Adrenal gland (tissue), 12 donors: ENCODE results near the gene CRAT. TPM values are rescaled to one million over a fixed set of nuclear protein-coding genes. Genes with fewer than 3 reads are reported as not detected.

Source experiments
- DNase-seq, 7 donors: peaks; one replicate each; pipeline ENCODE4 v3.0.0-alpha.2; 2019 to 2020
- H3K27ac ChIP-seq, 5 donors: fragments of 200-600 bp; sonication (generic) in 4 of 5; 1 replicate in 3 of 5; 2 replicates in 2 of 5; pipeline versions ENCODE4 v1.5.1 to v1.8.0; 2016 to 2020; ENCODE audit warnings: mild to moderate bottlenecking in 1 of 5
- H3K27me3 ChIP-seq: fragments of 200-600 bp; 2 replicates; pipeline ENCODE4 v1.8.0; 2021
- H3K36me3 ChIP-seq, 2 donors: fragments of 200-600 bp; replicated peaks in 1 of 2; 1 replicate in 1 of 2; 2 replicates in 1 of 2; pipeline versions ENCODE4 v1.5.1 to v1.8.0; 2018 to 2022
- H3K4me1 ChIP-seq, 2 donors: fragments of 200-600 bp; replicated peaks in 1 of 2; 1 replicate in 1 of 2; 2 replicates in 1 of 2; pipeline versions ENCODE4 v1.5.1 to v1.8.0; 2018 to 2021
- H3K4me3 ChIP-seq, 4 donors: fragments of 200-600 bp; sonication (generic) in 3 of 4; one replicate each; pipeline ENCODE4 v1.5.1; 2016 to 2018
- H3K9me3 ChIP-seq, 3 donors: fragments of 200-600 bp; sonication (generic) in 1 of 3; replicated peaks in 1 of 3; 1 replicate in 2 of 3; 2 replicates in 1 of 3; pipeline versions ENCODE4 v1.5.1 to v1.8.0; 2016 to 2021
- POLR2A ChIP-seq, 2 donors: fragments of 450-650 bp; IDR thresholded peaks; one replicate each; pipeline ENCODE4 v1.6.1; 2017; ENCODE audit warnings: antibody characterized with exemption in 2 of 2, mild to moderate bottlenecking in 2 of 2, moderate library complexity in 1 of 2
- WGBS, 4 donors: extraction: QIAGEN DNeasy Blood & Tissue Kit in 2 of 4; methylation state at CpG; one replicate each; pipeline versions ENCODE4 v1.1.5 to v1.1.7; 2013 to 2017; 5-methylcytosine and 5-hydroxymethylcytosine counted together
- intact Hi-C, 2 donors: fragments of 100-400 bp; cut with DNase I; formaldehyde crosslinking; loops; one replicate each; pipeline versions ENCODE4 v1.14.1 to v1.15.0; 2022 to 2023
- polyA plus RNA-seq, 3 donors: library from polyadenylated mRNA; stranded (reverse); fragments of 200-250 nt in 2 of 3; fragments of 350-450 nt in 1 of 3; fragmentation: Illumina TruSeq in 1 of 3; extraction: RNeasy Lipid Tissue Mini Kit (QIAGEN cat#74804) in 1 of 3; gene quantifications; one replicate each; pipeline ENCODE4 v1.2.3, GENCODE V29; 2013 to 2014
- total RNA-seq, 9 donors: library from RNA; depleted of rRNA in 4 of 9; stranded (reverse); fragments of >200 nt in 4 of 9; fragments of 120-200 nt in 1 of 9; fragmentation: NEBNext Ultra II Directional in 1 of 9; extraction: Animal tissue kit (Norgen Biotek cat#: 25700) in 1 of 9; gene quantifications; one replicate each; pipeline versions ENCODE4 v1.1.0 to v1.2.4, GENCODE V29; 2013 to 2023
- TF ChIP-seq, protein P1 (sequence below), 6 experiments: fragments of 450-650 bp in 4 of 6; fragments of 200-600 bp in 2 of 6; sonication (generic) in 1 of 6; IDR thresholded peaks; 1 replicate in 5 of 6; 2 replicates in 1 of 6; pipeline versions ENCODE4 v1.5.1 to v1.8.0; 2016 to 2021; ENCODE audit warnings: antibody characterized with exemption in 6 of 6, mild to moderate bottlenecking in 2 of 6, moderate library complexity in 1 of 6
- donor health status: healthy with polysubstance abuse.
- donor health status: Bipolar disorder and iron deficiency.
- donor health status: DM: yes; HTN: yes; CAD: no.
- donor health status: DM: no; HTN: no; CAD: no.
- donor health status: DM: no; HTN: no; CAD: no.
- donor health status: DM: yes; HTN: yes; CAD: no.

Gene CRAT
- total and polyA plus RNA-seq, 12 donors: 26.8 to 144 (median 91.2) TPM

DNA sequence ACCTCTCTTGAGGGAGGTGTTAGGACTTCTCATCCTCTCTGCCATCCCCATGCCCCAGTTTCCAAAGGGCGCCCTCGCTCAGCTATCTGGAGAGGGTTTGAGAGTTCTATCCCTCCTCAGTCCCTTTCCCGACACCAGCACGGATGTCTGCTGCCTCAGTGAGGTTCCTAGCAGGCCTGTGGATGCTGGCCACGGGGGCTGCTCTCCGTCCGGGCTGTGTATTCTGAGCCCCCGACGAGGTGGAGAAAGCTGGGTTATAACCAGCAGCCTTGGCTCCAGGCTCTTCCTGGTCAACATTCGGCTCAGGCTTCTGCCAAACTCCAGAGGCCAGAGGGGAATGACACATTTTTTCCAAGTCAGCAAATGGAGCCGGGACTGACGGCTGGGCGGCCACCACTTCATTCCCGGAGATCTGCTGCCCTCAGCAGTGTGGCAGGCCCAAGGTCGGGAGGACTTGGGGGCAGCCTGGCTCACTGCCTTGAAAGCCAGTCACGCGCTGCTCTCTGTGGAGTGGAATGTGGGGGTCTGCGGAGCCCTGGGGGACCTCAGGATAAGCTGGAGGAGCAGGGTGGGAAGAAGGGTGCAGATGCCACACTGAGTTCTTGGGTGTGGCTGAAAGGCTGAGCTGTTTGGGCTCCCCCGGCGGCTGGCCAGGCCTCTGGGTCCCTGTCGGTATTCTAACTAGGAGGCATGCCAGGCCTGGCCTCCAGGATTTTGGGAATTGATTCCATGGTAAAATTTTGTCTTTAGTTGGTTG, 28.1 kb upstream of the CRAT start:
- Histone ChIP-seq H3K4me3 (no peak overlapping the region), H3K4me1 (peaks cover 54 to 66% of the 10 kb centered on the region in 2 donors), H3K36me3 (peaks cover 0 to 41% of the 10 kb centered on the region in 2 donors), H3K27me3 (no peaks in the 10 kb centered on the region), H3K27ac (peak overlapping the region; percentile 98 to 100 (median 100)), H3K9me3 (no peaks in the 10 kb centered on the region)
- DNase-seq: peak; percentile 72 to 89 (median 88)
- 19 to 27% (median 21%) methylated on average over 10 to 21 of the region's 21 CpGs for WGBS, 4 donors
- TF ChIP-seq, protein P1, sequence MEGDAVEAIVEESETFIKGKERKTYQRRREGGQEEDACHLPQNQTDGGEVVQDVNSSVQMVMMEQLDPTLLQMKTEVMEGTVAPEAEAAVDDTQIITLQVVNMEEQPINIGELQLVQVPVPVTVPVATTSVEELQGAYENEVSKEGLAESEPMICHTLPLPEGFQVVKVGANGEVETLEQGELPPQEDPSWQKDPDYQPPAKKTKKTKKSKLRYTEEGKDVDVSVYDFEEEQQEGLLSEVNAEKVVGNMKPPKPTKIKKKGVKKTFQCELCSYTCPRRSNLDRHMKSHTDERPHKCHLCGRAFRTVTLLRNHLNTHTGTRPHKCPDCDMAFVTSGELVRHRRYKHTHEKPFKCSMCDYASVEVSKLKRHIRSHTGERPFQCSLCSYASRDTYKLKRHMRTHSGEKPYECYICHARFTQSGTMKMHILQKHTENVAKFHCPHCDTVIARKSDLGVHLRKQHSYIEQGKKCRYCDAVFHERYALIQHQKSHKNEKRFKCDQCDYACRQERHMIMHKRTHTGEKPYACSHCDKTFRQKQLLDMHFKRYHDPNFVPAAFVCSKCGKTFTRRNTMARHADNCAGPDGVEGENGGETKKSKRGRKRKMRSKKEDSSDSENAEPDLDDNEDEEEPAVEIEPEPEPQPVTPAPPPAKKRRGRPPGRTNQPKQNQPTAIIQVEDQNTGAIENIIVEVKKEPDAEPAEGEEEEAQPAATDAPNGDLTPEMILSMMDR (IDR thresholded peaks at IDR 0.05): no peak
- peak in 1 of 2 donors; percentile 84 for TF ChIP-seq POLR2A (IDR thresholded peaks at IDR 0.05)
- intact Hi-C loops: loop anchor here (5.0 to 10.0 kb wide), 3 partner anchors 34 to 596 kb away; no protein-coding TSS in a partner anchor

DNA sequence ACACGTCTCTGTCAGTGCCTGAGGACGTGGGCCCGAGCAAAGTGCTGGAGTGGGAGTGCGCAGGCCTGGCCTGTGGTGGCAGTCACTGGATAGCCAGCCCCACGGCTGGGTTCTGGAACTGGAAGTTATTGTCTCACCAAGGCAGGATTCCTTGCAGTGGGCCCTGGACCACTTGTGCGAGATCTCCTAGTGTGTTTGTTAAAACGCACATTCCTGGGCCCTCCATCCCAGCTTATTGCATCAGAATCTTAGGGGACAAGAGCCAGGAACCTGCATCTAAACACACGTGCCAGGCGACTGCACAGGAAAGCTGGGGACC, 27.5 kb upstream of the CRAT start:
- DNase-seq: no peak
- Histone ChIP-seq H3K4me1 (peaks cover 51 to 61% of the 10 kb centered on the region in 2 donors), H3K36me3 (peaks cover 0 to 36% of the 10 kb centered on the region in 2 donors), H3K27ac (peak overlapping the region; percentile 98 to 100 (median 100)), H3K27me3 (no peaks in the 10 kb centered on the region), H3K4me3 (no peak overlapping the region), H3K9me3 (no peaks in the 10 kb centered on the region)
- TF ChIP-seq, protein P1 (IDR thresholded peaks at IDR 0.05): no peak
- TF ChIP-seq POLR2A (IDR thresholded peaks at IDR 0.05): no peak
- WGBS, 4 donors: 66 to 80% (median 75%) methylated on average over 8 to 9 of the region's 9 CpGs
- intact Hi-C loops: loop anchor here (5.0 to 10.0 kb wide), 3 partner anchors 34 to 597 kb away; no protein-coding TSS in a partner anchor

DNA sequence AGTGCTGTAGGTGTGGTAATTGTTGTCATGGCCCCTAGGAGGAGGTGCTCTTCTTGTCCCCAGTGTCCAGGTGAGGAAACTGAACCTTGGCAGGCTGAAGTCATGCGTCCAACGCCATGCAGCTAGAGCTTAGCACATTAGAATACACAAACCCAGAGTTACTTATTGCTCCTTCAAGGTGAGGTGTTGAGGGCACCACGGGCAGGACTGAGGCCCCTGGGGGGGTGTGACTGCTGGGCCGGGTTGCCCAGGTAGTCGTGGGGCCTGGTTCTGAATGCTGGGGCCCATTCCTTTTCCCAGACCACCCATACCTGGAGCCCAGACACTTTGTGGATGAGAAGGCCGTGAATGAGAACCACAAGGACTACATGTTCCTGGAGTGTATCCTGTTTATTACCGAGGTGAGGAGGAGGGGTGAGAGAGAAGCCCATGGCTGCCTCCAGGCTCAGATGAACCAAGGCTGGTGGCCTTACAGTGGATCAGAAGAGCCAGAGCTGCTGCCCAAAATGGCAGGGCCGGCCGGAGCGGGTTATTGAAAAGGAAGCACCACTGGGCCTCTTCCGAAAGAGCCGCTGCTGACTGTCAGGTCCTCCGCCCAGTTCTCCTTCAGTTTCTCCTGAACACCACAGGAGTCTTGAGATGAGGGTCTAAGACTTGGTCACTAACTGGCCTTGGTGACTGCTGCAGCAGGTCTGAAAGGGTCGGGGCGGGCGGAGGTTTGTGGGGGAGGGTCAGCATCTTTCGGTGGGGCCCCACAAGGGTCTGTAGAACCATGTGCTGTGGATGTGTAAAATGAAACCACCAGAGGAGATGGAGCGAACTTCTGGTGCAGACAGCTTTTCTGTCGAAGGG, 26.9 kb upstream of the CRAT start:
- Histone ChIP-seq H3K4me1 (peaks cover 45 to 55% of the 10 kb centered on the region in 2 donors), H3K9me3 (no peaks in the 10 kb centered on the region), H3K4me3 (no peak overlapping the region), H3K27ac (peak overlapping the region; percentile 98 to 100 (median 100)), H3K27me3 (no peaks in the 10 kb centered on the region), H3K36me3 (peaks cover 0 to 33% of the 10 kb centered on the region in 2 donors)
- TF ChIP-seq, protein P1 (IDR thresholded peaks at IDR 0.05): no peak
- no peak for TF ChIP-seq POLR2A (IDR thresholded peaks at IDR 0.05)
- DNase-seq: no peak
- WGBS, 4 donors: 78 to 82% (median 80%) methylated on average over 13 to 19 of the region's 19 CpGs
- intact Hi-C loops: loop anchor here (5.0 to 10.0 kb wide), 3 partner anchors 35 to 597 kb away; no protein-coding TSS in a partner anchor
